ENCODE results near the gene LILRB1. TPM values are rescaled to one million over a fixed set of nuclear protein-coding genes. Genes with fewer than 3 reads are reported as not detected.

The LILRB1 gene
- total RNA-seq, 1 experiment from 2014 or later = not detected

- no peaks in the 10 kb centered on the region for H3F3A ChIP-seq (ENCODE audit: insufficient read depth, low read depth)
- no peak overlapping the region for H2AFZ ChIP-seq
- intact Hi-C loops (cut with micrococcal nuclease; ENCODE audit: unreplicated experiment) = no loop called here
- H3K4me1 ChIP-seq (replicated peaks; ENCODE audit: insufficient read depth) = no peaks in the 10 kb centered on the region
- TF ChIP-seq EZH2 (IDR thresholded peaks at IDR 0.05; ENCODE audit: low read depth) = no peak
- TF ChIP-seq, protein P1, sequence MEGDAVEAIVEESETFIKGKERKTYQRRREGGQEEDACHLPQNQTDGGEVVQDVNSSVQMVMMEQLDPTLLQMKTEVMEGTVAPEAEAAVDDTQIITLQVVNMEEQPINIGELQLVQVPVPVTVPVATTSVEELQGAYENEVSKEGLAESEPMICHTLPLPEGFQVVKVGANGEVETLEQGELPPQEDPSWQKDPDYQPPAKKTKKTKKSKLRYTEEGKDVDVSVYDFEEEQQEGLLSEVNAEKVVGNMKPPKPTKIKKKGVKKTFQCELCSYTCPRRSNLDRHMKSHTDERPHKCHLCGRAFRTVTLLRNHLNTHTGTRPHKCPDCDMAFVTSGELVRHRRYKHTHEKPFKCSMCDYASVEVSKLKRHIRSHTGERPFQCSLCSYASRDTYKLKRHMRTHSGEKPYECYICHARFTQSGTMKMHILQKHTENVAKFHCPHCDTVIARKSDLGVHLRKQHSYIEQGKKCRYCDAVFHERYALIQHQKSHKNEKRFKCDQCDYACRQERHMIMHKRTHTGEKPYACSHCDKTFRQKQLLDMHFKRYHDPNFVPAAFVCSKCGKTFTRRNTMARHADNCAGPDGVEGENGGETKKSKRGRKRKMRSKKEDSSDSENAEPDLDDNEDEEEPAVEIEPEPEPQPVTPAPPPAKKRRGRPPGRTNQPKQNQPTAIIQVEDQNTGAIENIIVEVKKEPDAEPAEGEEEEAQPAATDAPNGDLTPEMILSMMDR (conservative IDR thresholded peaks at IDR 0.05) = no peak
- no peaks in the 10 kb centered on the region for H3K9me2 ChIP-seq (ENCODE audit: insufficient read depth)
- H3K9me3 ChIP-seq (ENCODE audit: insufficient read depth, low read depth) = no peaks in the 10 kb centered on the region
- DNase-seq = peak; percentile 6 to 34
- ChIA-PET POLR2A (ENCODE audit: unreplicated experiment) (no interaction called here), CTCF (no interaction called here)
- H3K4me3 ChIP-seq = no peak overlapping the region
- BruUV-seq (replicated peaks) = no TSS peak
- H3K4me2 ChIP-seq = no peak overlapping the region
- no peaks in the 10 kb centered on the region for H3K36me3 ChIP-seq (ENCODE audit: low read depth)
- H4K20me1 ChIP-seq (ENCODE audit: insufficient read depth) = no peaks in the 10 kb centered on the region
- H3K27ac ChIP-seq = no peak overlapping the region
- H3K79me2 ChIP-seq (ENCODE audit: low read depth) = no peaks in the 10 kb centered on the region
- H3K27me3 ChIP-seq (ENCODE audit: insufficient read depth, low read depth) = peaks cover 51% of the 10 kb centered on the region
Observed at GRCh38 chr19:54684527-54684926, 54.2 kb downstream of the LILRB1 start.

Small RNA genes within 50 kb of the gene (microRNA-seq; reads per million reads assigned to microRNA genes)
- not detected for gene MIR8061 (ENCODE audit: borderline number of aligned reads, borderline replicate concordance)

Other genes with a start within 250 kb of the LILRB1 start
- gene TTYH1, start 215.0 kb upstream of the LILRB1 start, total RNA-seq (2021) = 1.6 and 2.4 TPM in 2 replicates
- 274 and 279 TPM in 2 replicates for gene LENG8, start 181.3 kb upstream of the LILRB1 start, total RNA-seq (2021)
- gene LENG9, start 166.7 kb upstream of the LILRB1 start, total RNA-seq (2021) = 7.0 and 8.9 TPM in 2 replicates
- gene CDC42EP5, start 157.2 kb upstream of the LILRB1 start, total RNA-seq (2021) = 25.1 and 48.5 TPM in 2 replicates
- not detected in 2 replicates for gene LAIR2, start 127.7 kb upstream of the LILRB1 start, total RNA-seq (2021)
- not detected in 2 replicates for gene LILRA2, start 56.7 kb upstream of the LILRB1 start, total RNA-seq (2021)
- gene LILRA1, start 36.9 kb upstream of the LILRB1 start, total RNA-seq (2021) = not detected in 2 replicates
- gene LILRB4, start 32.5 kb downstream of the LILRB1 start, total RNA-seq (2021) = not detected in 2 replicates
- not detected in 2 replicates for gene KIR3DL3, start 94.0 kb downstream of the LILRB1 start, total RNA-seq (2021)
- gene KIR2DL3, start 108.0 kb downstream of the LILRB1 start, total RNA-seq (2021) = not detected in 2 replicates
- not detected in 2 replicates for gene KIR2DL1, start 139.3 kb downstream of the LILRB1 start, total RNA-seq (2021)
- not detected in 2 replicates for gene KIR2DL4, start 173.1 kb downstream of the LILRB1 start, total RNA-seq (2021)
- not detected in 2 replicates for gene KIR3DL1, start 186.0 kb downstream of the LILRB1 start, total RNA-seq (2021)
- gene KIR2DS4, start 202.2 kb downstream of the LILRB1 start, total RNA-seq (2021) = not detected in 2 replicates
- gene KIR3DL2, start 220.0 kb downstream of the LILRB1 start, total RNA-seq (2021) = not detected in 2 replicates
- gene FCAR, start 243.8 kb downstream of the LILRB1 start, total RNA-seq (2021) = not detected in 2 replicates

Data from PC-9 (cell line).